GM12875 (cell line): Measurements from ENCODE around the gene CARS1.

ENCODE experiments used
- H3K4me3 ChIP-seq: one replicate; pipeline ENCODE4 v1.5.1; 2011; ENCODE audit warnings: low read depth, low read length, control low read depth
- CTCF ChIP-seq: IDR thresholded peaks from 2 replicates; pipeline ENCODE4 v1.5.1; 2011; ENCODE audit warnings: low read depth, mild to moderate bottlenecking, control low read depth, inconsistent platforms, low read length, moderate library complexity, borderline replicate concordance; ENCODE audit not compliant: insufficient read depth

CARS1 gene

GRCh38 chr11:3010521-3011275 lies 46.5 kb downstream of the CARS1 start:
- H3K4me3 ChIP-seq, result no peak overlapping the region
- TF ChIP-seq CTCF, result no peak

GRCh38 chr11:3010004-3010403 lies 47.2 kb downstream of the CARS1 start:
- no peak for TF ChIP-seq CTCF
- no peak overlapping the region for H3K4me3 ChIP-seq

GRCh38 chr11:3009481-3009880 lies 47.7 kb downstream of the CARS1 start:
- H3K4me3 ChIP-seq, result no peak overlapping the region
- no peak for TF ChIP-seq CTCF

- no peak for TF ChIP-seq CTCF
- no peak overlapping the region for H3K4me3 ChIP-seq
These were observed 48.4 kb downstream of the CARS1 start for GRCh38 chr11:3008746-3009336.

GRCh38 chr11:3007404-3008010 lies 49.7 kb downstream of the CARS1 start:
- no peak for TF ChIP-seq CTCF
- no peak overlapping the region for H3K4me3 ChIP-seq

- H3K4me3 ChIP-seq, result no peak overlapping the region
- TF ChIP-seq CTCF, result no peak
These were observed 50.5 kb downstream of the CARS1 start for GRCh38 chr11:3006505-3007260.
